OCI-LY7 (cell line): ENCODE results near the gene UBE2Q2.

Source experiments
- CTCF ChIP-seq: fragments of 200-600 bp; sonication (generic); conservative IDR thresholded peaks from 2 replicates; pipeline ENCODE4 v1.5.1; 2014; ENCODE audit warnings: mild to moderate bottlenecking, antibody characterized with exemption, low read length, moderate library complexity, mixed read lengths
- EZH2phosphoT487 ChIP-seq: fragments of 200-600 bp; sonication (generic); IDR thresholded peaks from 2 replicates; pipeline ENCODE4 v1.6.1; 2018; ENCODE audit warnings: low read depth, borderline replicate concordance, mild to moderate bottlenecking, mixed run types, antibody characterized with exemption, low read length, moderate library complexity, mixed read lengths

- TF ChIP-seq CTCF (no peak), EZH2phosphoT487 (no peak)
Observed at GRCh38 chr15:75815811-75816719, 27.2 kb upstream of the UBE2Q2 start.
